HG03457 (cell line): ENCODE measurements around the gene LRRC45.

Experiments
- ATAC-seq: cut with Tn5 transposase; IDR thresholded peaks from one replicate; pipeline ENCODE4 v1.9.1; 2021; ENCODE audit warnings: moderate number of reproducible peaks; ENCODE audit not compliant: unreplicated experiment

Gene LRRC45

GRCh38 chr17:82049106-82049505, 26.0 kb downstream of the LRRC45 start:
- ATAC-seq = no peak

- ATAC-seq = no peak
Observed at GRCh38 chr17:82049521-82049971, 26.4 kb downstream of the LRRC45 start.

GRCh38 chr17:82050152-82050760, 27.2 kb downstream of the LRRC45 start:
- ATAC-seq = no peak

GRCh38 chr17:82050761-82051641, 27.9 kb downstream of the LRRC45 start:
- ATAC-seq = no peak

- no peak for ATAC-seq
Observed at GRCh38 chr17:82051776-82052637, 28.9 kb downstream of the LRRC45 start, which contains the start of the genes GPS1 and RFNG. GPS1 (plus strand) TSS chr17:82051898; CDS start chr17:82051932, 34 bp downstream. RFNG (minus strand) TSS chr17:82051811; CDS start chr17:82051766, 45 bp downstream.

GRCh38 chr17:82052638-82053059, 29.5 kb downstream of the LRRC45 start:
- no peak for ATAC-seq

GRCh38 chr17:82053130-82053529, 30.0 kb downstream of the LRRC45 start:
- ATAC-seq = no peak

- no peak for ATAC-seq
Observed at GRCh38 chr17:82053556-82054263, 30.6 kb downstream of the LRRC45 start.

- no peak for ATAC-seq
Observed at GRCh38 chr17:82054351-82055022, 31.4 kb downstream of the LRRC45 start.

GRCh38 chr17:82055023-82055964, 32.2 kb downstream of the LRRC45 start:
- no peak for ATAC-seq

- no peak for ATAC-seq
Observed at GRCh38 chr17:82055965-82056728, 33.0 kb downstream of the LRRC45 start.

GRCh38 chr17:82056729-82057621, 33.9 kb downstream of the LRRC45 start:
- no peak for ATAC-seq

- ATAC-seq = no peak
Observed at GRCh38 chr17:82058230-82058854, 35.2 kb downstream of the LRRC45 start.

- ATAC-seq = no peak
Observed at GRCh38 chr17:82058855-82059249, 35.7 kb downstream of the LRRC45 start.

GRCh38 chr17:82059272-82060000, 36.3 kb downstream of the LRRC45 start:
- no peak for ATAC-seq

GRCh38 chr17:82060001-82060380, 36.9 kb downstream of the LRRC45 start:
- ATAC-seq = no peak
